Lower leg skin (tissue), 3 donors: ENCODE results near the gene RHOH.

Experiments used
- CTCF ChIP-seq, 3 donors: fragments of 450-650 bp; IDR thresholded peaks; one replicate each; pipeline ENCODE4 v1.5.1; 2016; ENCODE audit warnings: antibody characterized with exemption in 3 of 3, mild to moderate bottlenecking in 3 of 3, moderate library complexity in 2 of 3
- POLR2A ChIP-seq, 2 donors: fragments of 450-650 bp; IDR thresholded peaks; one replicate each; pipeline ENCODE4 v1.6.1; 2016 to 2017; ENCODE audit warnings: antibody characterized with exemption in 2 of 2, mild to moderate bottlenecking in 1 of 2, moderate library complexity in 1 of 2

GRCh38 chr4:40182954-40183353, 13.9 kb upstream of the RHOH start:
- TF ChIP-seq CTCF (IDR thresholded peaks at IDR 0.05) (no peak), POLR2A (IDR thresholded peaks at IDR 0.05) (no peak)
